GM21390 (cell line): ENCODE measurements around the gene CASP2.
"Not testable (repeated sequence)": the region's sequence is repeated elsewhere in the genome, so short reads cannot be mapped to it uniquely, and the experiment has no call there.

Source experiments
- ATAC-seq: cut with Tn5 transposase; IDR thresholded peaks from one replicate; pipeline ENCODE4 v1.9.1; 2021; ENCODE audit not compliant: unreplicated experiment

Gene CASP2

GRCh38 chr7:143289888-143290287, 1.7 kb downstream of the CASP2 start:
- ATAC-seq: not testable (repeated sequence)

GRCh38 chr7:143290293-143290692, 2.1 kb downstream of the CASP2 start:
- ATAC-seq: no peak

GRCh38 chr7:143292876-143293275, 4.7 kb downstream of the CASP2 start:
- no peak for ATAC-seq

DNA sequence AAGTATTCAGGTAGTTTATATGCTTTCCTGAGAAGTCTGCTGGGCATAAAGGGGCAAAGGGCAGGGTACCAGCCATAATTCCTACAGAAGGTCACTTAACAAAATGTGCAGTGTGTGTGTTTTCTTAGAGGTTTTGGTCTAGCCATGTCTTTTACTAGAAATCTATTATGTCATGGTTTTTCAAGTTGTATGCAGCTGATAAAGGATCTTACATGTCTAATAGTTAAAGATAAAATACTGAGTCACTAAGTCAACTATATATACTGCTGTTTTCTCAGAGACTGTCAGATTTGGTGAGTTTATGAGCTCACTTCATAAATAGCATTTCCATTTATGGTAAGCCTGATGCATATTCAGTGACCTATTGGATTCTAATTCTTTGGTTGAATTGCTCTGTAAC, 7.7 kb downstream of the CASP2 start:
- no peak for ATAC-seq

DNA sequence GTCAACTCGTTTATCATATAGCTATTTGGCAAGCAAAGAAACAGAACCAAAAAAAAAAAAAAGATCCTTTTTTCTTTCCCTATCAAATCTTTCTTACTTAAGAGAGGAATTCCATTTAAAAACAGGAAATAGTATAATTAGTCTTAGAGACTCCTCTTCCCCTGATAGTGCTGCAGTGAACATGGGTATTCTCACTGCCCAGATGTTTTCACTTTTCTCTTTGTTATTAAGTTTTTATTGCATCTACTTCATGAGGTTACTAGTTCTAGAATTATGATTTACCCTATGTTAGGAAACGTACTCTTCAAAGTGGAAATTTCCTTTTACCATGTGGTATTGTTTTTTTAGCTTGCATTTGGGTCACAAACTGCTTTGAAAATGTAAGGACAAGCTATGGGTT, 8.5 kb downstream of the CASP2 start:
- no peak for ATAC-seq

DNA sequence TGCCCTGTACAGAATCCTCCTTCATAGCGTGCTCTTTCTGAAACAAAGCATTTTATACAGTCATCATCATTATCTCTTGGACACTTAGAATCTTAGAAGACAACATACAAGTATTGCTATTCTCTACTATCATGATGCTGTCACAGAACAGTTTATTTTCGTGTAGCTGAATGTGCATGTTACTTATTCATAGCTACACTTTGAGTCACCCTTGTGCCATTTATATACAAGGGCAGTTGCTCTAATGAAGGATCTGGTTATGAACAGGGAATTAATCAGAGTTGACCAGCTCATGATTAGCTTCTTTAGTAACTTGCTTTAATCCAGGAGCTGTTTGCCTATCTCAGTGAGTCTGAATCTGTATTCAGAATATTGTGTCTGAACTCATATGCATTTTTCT, 11.2 kb downstream of the CASP2 start:
- no peak for ATAC-seq

DNA sequence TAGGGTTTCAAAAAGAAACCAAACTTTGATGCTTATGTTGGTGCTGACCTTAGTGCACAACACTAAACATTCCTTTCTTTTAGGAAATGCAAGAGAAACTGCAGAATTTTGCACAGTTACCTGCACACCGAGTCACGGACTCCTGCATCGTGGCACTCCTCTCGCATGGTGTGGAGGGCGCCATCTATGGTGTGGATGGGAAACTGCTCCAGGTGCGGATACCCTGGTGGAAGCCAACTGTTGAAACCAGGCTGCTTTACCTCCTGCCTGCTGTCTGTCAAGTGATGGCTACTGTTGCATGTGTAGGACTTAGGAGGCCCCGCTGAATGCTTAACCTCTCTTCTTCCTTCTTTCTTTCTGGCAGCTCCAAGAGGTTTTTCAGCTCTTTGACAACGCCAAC, 11.7 kb downstream of the CASP2 start:
- no peak for ATAC-seq

DNA sequence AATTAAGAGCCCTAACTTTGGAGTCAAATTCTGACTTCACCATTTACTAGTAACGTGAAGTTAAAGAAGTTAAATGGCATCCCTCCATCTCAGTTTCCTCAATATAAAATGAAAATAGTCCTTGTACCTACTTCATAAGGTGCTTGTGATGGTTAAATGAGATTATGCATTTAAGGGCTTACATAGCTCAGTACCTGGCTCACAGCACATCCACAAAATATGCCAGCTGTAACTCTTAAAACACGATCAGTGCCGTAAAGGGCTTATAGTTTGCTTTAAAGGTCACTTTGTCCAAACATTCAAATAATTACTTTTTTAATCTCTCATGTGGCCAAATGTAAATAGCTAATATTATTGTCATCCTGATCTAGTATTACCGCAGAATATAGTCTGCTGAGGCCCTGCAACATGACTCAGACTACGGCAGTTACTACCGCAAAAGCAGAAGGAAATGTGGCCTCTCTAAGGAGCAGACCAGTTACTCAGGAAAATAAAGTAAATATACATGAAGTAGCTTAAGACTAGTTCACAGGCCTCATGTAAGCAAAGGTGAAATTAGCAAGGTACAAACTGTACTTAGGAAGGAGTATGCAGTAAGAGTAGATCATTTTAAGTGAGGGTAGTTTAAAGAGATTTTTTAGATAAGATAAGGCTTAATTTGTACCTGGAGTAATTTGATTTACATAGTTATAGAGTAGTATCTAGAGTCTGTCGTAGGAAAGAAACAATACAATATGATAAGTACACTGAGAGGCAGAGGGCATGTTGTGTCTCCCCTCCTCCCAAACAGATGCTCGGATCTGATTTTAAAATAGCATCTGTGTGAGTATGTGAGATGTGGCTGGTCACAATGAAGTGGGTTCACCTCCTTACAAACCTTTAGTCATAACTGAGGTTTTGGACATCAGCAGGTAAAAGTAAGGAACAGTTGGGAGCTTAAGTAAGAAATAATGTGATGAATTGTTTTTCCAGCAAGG, 13.1 kb downstream of the CASP2 start:
- ATAC-seq: no peak

DNA sequence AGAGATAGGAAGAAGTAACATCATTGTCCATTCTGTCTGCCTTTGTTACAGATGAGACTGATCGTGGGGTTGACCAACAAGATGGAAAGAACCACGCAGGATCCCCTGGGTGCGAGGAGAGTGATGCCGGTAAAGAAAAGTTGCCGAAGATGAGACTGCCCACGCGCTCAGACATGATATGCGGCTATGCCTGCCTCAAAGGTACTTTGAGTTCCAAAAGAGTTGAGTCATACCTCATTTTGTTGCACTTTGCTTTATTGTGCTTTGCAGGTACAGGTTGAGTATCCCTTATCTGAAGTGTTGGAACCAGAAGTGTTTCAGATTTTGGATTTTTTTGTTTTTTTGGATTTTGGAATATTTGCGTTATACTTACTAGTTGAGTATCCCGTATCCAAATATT, 15.6 kb downstream of the CASP2 start:
- ATAC-seq: no peak

DNA sequence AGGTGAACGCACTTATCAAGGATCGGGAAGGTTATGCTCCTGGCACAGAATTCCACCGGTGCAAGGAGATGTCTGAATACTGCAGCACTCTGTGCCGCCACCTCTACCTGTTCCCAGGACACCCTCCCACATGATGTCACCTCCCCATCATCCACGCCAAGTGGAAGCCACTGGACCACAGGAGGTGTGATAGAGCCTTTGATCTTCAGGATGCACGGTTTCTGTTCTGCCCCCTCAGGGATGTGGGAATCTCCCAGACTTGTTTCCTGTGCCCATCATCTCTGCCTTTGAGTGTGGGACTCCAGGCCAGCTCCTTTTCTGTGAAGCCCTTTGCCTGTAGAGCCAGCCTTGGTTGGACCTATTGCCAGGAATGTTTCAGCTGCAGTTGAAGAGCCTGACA, 16.8 kb downstream of the CASP2 start:
- no peak for ATAC-seq

- ATAC-seq: no peak
These were observed 17.4 kb downstream of the CASP2 start for GRCh38 chr7:143305423-143306070.

DNA sequence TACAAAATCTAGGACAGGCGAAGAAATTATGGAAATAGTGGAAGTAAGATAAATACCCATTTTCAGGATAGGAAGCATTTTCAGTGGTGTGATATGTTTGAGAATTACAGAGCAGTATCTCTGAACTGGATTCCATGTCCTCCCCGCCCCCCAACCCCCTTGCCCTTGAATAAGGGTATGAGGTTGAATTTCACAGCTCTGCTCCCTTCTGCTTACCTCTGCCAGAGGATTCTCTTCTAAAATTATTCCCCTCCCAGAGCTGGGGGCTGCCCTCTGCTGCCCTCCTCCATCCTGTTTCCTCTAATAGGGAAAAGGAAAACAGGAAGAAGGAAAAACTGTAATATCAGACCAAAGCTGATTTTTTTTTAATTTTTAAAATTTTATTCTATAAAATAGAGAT, 20.5 kb downstream of the CASP2 start:
- ATAC-seq: no peak

DNA sequence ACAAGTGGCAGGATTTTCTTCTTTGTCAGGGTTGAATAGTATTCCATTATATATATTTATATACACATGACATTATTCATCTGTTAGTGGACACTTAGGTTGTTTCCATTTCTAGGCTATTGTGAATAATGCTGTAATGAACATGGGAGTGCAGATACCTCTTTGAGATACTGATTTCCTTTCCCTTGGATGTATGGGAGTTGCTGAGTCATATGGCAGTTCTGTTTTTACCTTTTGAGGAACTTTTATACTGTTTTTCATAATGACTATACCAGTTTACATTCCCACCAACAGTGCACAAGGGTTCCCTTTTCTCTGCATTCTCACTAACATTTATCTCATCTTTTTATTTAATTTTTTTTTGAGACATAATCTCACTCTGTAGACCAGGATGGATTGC, 26.0 kb downstream of the CASP2 start:
- no peak for ATAC-seq

DNA sequence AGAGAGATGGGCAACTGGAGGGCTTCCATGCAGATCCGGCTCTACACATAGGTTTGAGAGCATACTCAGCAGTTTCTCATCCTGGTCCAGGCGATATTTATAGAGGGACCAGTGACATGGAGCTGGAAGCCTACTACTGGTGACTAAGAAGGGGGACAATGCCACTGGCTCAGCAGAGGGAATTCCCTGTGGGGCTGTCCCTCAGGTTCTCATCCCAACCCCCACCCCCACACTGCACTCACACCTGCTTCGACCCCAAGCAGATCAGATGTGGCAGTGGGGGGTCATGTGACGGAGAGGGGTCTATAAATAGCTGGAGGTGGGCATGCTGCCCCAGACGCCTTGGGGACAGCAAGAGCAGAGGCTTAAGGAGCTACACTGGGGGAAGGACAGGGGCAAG, 27.6 kb downstream of the CASP2 start, which contains the start of gene CLCN1:
TSS of gene CLCN1 (plus strand) at position 336 of the 400 bp plus-strand sequence. CDS start 102 bp downstream, outside the sequence.
- no peak for ATAC-seq

GRCh38 chr7:143316492-143316891, 28.3 kb downstream of the CASP2 start:
- no peak for ATAC-seq

GRCh38 chr7:143318661-143319060, 30.5 kb downstream of the CASP2 start:
- ATAC-seq: no peak

DNA sequence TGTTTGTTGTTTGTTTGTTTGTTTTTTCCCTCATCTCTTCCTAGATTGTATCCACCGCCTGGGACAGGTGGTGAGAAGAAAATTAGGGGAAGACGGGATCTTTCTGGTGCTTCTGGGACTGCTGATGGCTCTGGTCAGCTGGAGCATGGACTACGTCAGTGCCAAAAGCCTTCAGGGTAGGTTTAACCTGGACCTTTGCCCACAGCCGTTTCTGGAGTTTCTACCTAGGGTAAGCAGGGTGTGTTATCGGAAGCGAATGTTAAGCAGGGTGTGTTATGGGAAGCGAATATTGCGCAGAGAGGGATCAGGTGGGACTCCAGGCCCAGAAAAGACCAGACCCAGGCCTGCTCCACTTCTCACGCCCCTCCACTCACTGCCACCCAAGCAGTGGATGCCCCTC, 32.5 kb downstream of the CASP2 start:
- ATAC-seq: no peak

- no peak for ATAC-seq
These were observed 33.1 kb downstream of the CASP2 start for GRCh38 chr7:143321242-143321641.

- no peak for ATAC-seq
These were observed 33.6 kb downstream of the CASP2 start for GRCh38 chr7:143321734-143322133.

GRCh38 chr7:143322760-143323633, 34.8 kb downstream of the CASP2 start:
- no peak for ATAC-seq

- ATAC-seq: no peak
These were observed 35.5 kb downstream of the CASP2 start for GRCh38 chr7:143323653-143324052.
